ENCODE results near the gene PARS2.

DNA sequence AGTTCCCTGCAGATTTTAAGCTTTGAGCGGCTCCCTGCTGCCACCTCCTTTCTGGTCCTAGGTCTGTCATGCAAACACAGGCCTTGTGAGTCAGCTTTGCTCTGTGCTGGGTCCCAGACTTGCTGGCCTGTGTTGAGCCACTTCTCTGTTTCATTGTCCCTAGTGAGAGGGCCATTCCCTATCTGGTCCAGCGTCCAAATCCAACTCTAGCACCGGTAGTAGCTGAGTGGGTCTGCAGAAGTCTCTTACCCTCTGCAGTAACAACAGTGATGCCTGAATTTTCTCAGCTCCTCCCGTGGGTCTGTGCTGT is 31.0 kb upstream of the PARS2 start:
- TF ChIP-seq, protein P1, sequence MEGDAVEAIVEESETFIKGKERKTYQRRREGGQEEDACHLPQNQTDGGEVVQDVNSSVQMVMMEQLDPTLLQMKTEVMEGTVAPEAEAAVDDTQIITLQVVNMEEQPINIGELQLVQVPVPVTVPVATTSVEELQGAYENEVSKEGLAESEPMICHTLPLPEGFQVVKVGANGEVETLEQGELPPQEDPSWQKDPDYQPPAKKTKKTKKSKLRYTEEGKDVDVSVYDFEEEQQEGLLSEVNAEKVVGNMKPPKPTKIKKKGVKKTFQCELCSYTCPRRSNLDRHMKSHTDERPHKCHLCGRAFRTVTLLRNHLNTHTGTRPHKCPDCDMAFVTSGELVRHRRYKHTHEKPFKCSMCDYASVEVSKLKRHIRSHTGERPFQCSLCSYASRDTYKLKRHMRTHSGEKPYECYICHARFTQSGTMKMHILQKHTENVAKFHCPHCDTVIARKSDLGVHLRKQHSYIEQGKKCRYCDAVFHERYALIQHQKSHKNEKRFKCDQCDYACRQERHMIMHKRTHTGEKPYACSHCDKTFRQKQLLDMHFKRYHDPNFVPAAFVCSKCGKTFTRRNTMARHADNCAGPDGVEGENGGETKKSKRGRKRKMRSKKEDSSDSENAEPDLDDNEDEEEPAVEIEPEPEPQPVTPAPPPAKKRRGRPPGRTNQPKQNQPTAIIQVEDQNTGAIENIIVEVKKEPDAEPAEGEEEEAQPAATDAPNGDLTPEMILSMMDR (conservative IDR thresholded peaks at IDR 0.05; ENCODE audit: low read depth, low read length), result no peak
- TF ChIP-seq, protein P2, sequence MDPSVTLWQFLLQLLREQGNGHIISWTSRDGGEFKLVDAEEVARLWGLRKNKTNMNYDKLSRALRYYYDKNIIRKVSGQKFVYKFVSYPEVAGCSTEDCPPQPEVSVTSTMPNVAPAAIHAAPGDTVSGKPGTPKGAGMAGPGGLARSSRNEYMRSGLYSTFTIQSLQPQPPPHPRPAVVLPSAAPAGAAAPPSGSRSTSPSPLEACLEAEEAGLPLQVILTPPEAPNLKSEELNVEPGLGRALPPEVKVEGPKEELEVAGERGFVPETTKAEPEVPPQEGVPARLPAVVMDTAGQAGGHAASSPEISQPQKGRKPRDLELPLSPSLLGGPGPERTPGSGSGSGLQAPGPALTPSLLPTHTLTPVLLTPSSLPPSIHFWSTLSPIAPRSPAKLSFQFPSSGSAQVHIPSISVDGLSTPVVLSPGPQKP (IDR thresholded peaks at IDR 0.05; ENCODE audit: borderline replicate concordance, low read depth, low read length), result no peak
- TF ChIP-seq BHLHE40 (IDR thresholded peaks at IDR 0.05; ENCODE audit: low read depth, low read length) (no peak), POLR2A (IDR thresholded peaks at IDR 0.05; ENCODE audit: low read depth, low read length) (no peak), MXI1 (IDR thresholded peaks at IDR 0.05; ENCODE audit: borderline replicate concordance, low read depth, low read length) (no peak), FOS (IDR thresholded peaks at IDR 0.05; ENCODE audit: low read depth, low read length) (no peak), CEBPB (IDR thresholded peaks at IDR 0.05; ENCODE audit: low read depth, low read length) (no peak)
